T-cell (primary cell): ENCODE data around the gene ALG11. TPM values are rescaled to one million over a fixed set of nuclear protein-coding genes. Genes with fewer than 3 reads are reported as not detected.

Experiments
- ATAC-seq, 4 experiments: fragments of 200-7000 bp in 3 of 4; fragments of 150-1000 bp in 1 of 4; cut with Tn5 transposase; replicated peaks in 1 of 4; 1 replicate in 3 of 4; 2 replicates in 1 of 4; pipeline ENCODE4 v1.10.0; 2021; ENCODE audit warnings: moderate library complexity in 3 of 4, mild to moderate bottlenecking in 2 of 4, moderate number of reproducible peaks in 1 of 4
- CTCF ChIA-PET, 2 donors: fragments of 300-600 bp; sonication (Branson Sonifier 250); formaldehyde crosslinking; loops; one replicate each; lab custom pipeline; 2022; ENCODE audit warnings: antibody characterized with exemption in 2 of 2; lab: Charles Lee
- POLR2A ChIA-PET, 2 donors: fragments of 300-600 bp; sonication (Branson Sonifier 250); formaldehyde crosslinking; loops; one replicate each; lab custom pipeline; 2022; ENCODE audit warnings: antibody characterized with exemption in 2 of 2; lab: Charles Lee
- DNase-seq, 35 experiments: peaks; one replicate each; pipeline versions ENCODE4 v3.0.0 to v3.0.0-alpha.2; 2013 to 2023
- H3K27ac ChIP-seq: one replicate; pipeline ENCODE4 v1.5.1; 2013; ENCODE audit warnings: low read length
- H3K27me3 ChIP-seq, 2 experiments: replicated peaks in 1 of 2; 1 replicate in 1 of 2; 2 replicates in 1 of 2; pipeline versions ENCODE4 v1.6.1 to v1.7.0; 2013; ENCODE audit warnings: low read length in 1 of 2, mixed read lengths in 1 of 2; ENCODE audit not compliant: control insufficient read depth in 2 of 2, insufficient read depth in 2 of 2; ENCODE audit errors: extremely low read depth in 1 of 2
- H3K36me3 ChIP-seq, 2 donors: 1 replicate in 1 of 2; 2 replicates in 1 of 2; pipeline versions ENCODE4 v1.6.1 to v1.7.0; 2013; ENCODE audit warnings: low read length in 1 of 2; ENCODE audit not compliant: control insufficient read depth in 2 of 2, insufficient read depth in 1 of 2; ENCODE audit errors: extremely low read depth in 1 of 2
- H3K4me1 ChIP-seq, 2 experiments: 1 replicate in 1 of 2; 2 replicates in 1 of 2; pipeline versions ENCODE4 v1.6.1 to v1.7.0; 2013; ENCODE audit warnings: low read length in 2 of 2, mixed read lengths in 1 of 2; ENCODE audit not compliant: insufficient read depth in 2 of 2, control insufficient read depth in 1 of 2; ENCODE audit errors: extremely low read depth in 1 of 2
- H3K4me3 ChIP-seq, 2 donors: 1 replicate in 1 of 2; 2 replicates in 1 of 2; pipeline versions ENCODE4 v1.5.1 to v1.7.0; 2013; ENCODE audit warnings: mild to moderate bottlenecking in 2 of 2, low read length in 1 of 2, moderate library complexity in 1 of 2; ENCODE audit not compliant: control insufficient read depth in 1 of 2; ENCODE audit errors: extremely low read depth in 1 of 2
- H3K9me3 ChIP-seq: 2 replicates; pipeline ENCODE4 v1.7.0; 2013
- H3K27ac Mint-ChIP-seq, 2 donors: one replicate each; pipeline ENCODE4 v1.8.0; 2020 to 2021; ENCODE audit warnings: mild to moderate bottlenecking in 2 of 2, mixed read lengths in 2 of 2
- H3K27me3 Mint-ChIP-seq, 2 donors: one replicate each; pipeline ENCODE4 v1.8.0; 2021 to 2022; ENCODE audit warnings: mixed read lengths in 2 of 2
- H3K36me3 Mint-ChIP-seq: one replicate; pipeline ENCODE4 v1.8.0; 2021; ENCODE audit warnings: mixed read lengths
- H3K4me1 Mint-ChIP-seq, 3 donors: one replicate each; pipeline ENCODE4 v1.8.0; 2020 to 2022; ENCODE audit warnings: mixed read lengths in 3 of 3, mild to moderate bottlenecking in 1 of 3
- H3K4me3 Mint-ChIP-seq, 3 donors: one replicate each; pipeline ENCODE4 v1.8.0; 2020 to 2022; ENCODE audit warnings: mild to moderate bottlenecking in 3 of 3, mixed read lengths in 3 of 3, moderate library complexity in 3 of 3
- H3K9me3 Mint-ChIP-seq, 3 donors: one replicate each; pipeline ENCODE4 v1.8.0; 2020 to 2022; ENCODE audit warnings: mixed read lengths in 3 of 3
- WGBS: methylation state at CpG from one replicate; pipeline ENCODE4 v1.1.5; 2013; ENCODE audit warnings: missing lambda C conversion rate; ENCODE audit not compliant: insufficient coverage; 5-methylcytosine and 5-hydroxymethylcytosine counted together
- total RNA-seq, 35 experiments: library from RNA in 6 of 35; stranded (reverse) in 6 of 35; fragments of 120-200 nt in 1 of 35; gene quantifications; one replicate each; pipeline versions ENCODE4 v1.2.1 to v1.2.4 and lab custom pipeline; 2013 to 2026

Gene ALG11
- total RNA-seq, 5 donors from 2014 or later (not counting 1 experiment from before 2014, with no cell fraction given), result 19.2 to 36.5 (median 32.4) TPM

DNA sequence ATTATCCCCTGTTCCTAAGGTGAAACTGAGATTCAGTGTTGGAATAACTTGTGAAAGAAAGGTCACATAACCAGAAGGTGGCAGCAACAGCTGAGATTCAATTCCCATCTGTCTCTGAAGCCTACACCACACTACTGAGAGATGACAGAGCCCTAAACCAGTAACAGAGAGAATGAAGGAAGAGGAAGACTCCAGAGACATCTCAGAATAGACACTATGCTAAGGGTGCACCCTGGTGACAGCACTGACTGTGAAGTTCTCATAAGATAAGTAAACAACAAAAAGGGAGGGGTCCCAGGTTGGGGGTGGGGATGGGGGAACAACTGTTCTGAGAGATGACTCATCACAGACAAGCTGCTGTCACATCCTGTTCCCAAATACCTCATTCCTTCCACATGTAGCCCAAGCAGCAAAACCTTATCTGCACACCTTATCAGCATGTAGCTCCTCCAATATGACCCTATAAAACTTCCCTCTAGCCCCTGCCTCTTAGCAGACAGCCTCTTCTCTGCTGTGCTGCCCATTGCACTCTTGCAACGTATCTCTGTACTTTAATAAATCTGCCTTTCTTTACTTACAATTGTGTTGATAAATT, 58.8 kb downstream of the ALG11 start:
- WGBS, result 50% methylated on average over 1 of the region's 1 CpG
- peak in 2 of 35 experiments; percentile 7 to 11 for DNase-seq
- no peaks in the 10 kb centered on the region for H3K4me1 ChIP-seq
- Mint-ChIP-seq H3K4me1 (peaks cover 0 to 2% (median 0%) of the 10 kb centered on the region in 3 donors), H3K4me3 (no peak overlapping the region), H3K27ac (no peak overlapping the region), H3K27me3 (peaks cover 30 to 33% of the 10 kb centered on the region in 2 donors), H3K9me3 (peaks cover 12 to 22% (median 15%) of the 10 kb centered on the region in 3 donors), H3K36me3 (peaks cover 3% of the 10 kb centered on the region)
- no peak overlapping the region for H3K27ac ChIP-seq
- CTCF ChIA-PET, result interaction anchor here in 1 of 2 donors (0.7 kb wide), 1 partner anchor 131 kb away, joined by 3 read pairs; no protein-coding TSS in a partner anchor
- peaks cover 0 to 5% of the 10 kb centered on the region in 2 experiments for H3K27me3 ChIP-seq
- POLR2A ChIA-PET, result interaction anchor here in 1 of 2 donors (0.6 kb wide), 1 partner anchor 22 kb away, joined by 3 read pairs; no protein-coding TSS in a partner anchor
- H3K4me3 ChIP-seq, result no peak overlapping the region
- ATAC-seq, result peak in 2 of 4 experiments; percentile 35 to 41
- H3K36me3 ChIP-seq, result no peaks in the 10 kb centered on the region
- H3K9me3 ChIP-seq, result no peaks in the 10 kb centered on the region

Other genes starting within 250 kb of the ALG11 start
- 10 to 100 TPM; 18.1 to 27.8 (median 21.7) TPM for gene DHRS12, start 208.2 kb upstream of the ALG11 start, total RNA-seq
- 1 to 10 TPM; 5.2 to 9.0 (median 8.8) TPM for gene TMEM272, start 167.2 kb upstream of the ALG11 start, total RNA-seq
- not detected for gene CCDC70, start 150.4 kb upstream of the ALG11 start, total RNA-seq
- 1 to 10 TPM in 4 of 5 donors, under 1 TPM in 1; 0.99 to 2.6 (median 1.3) TPM for gene ATP7B, start 948 bp upstream of the ALG11 start, total RNA-seq
- 10 to 100 TPM in 3 of 5 donors, 1 to 10 TPM in 2; 4.3 to 13.0 (median 11.0) TPM for gene UTP14C, start 12.3 kb downstream of the ALG11 start, total RNA-seq
- under 1 TPM in 1 of 5 donors, not detected in 4; 0.09 TPM for gene NEK5, start 116.7 kb downstream of the ALG11 start, total RNA-seq
- gene NEK3, start 147.2 kb downstream of the ALG11 start, total RNA-seq, result 1 to 10 TPM; 2.8 to 7.9 (median 4.3) TPM